Measurements from ENCODE around the gene IGSF23.

- TF ChIP-seq, protein P1, sequence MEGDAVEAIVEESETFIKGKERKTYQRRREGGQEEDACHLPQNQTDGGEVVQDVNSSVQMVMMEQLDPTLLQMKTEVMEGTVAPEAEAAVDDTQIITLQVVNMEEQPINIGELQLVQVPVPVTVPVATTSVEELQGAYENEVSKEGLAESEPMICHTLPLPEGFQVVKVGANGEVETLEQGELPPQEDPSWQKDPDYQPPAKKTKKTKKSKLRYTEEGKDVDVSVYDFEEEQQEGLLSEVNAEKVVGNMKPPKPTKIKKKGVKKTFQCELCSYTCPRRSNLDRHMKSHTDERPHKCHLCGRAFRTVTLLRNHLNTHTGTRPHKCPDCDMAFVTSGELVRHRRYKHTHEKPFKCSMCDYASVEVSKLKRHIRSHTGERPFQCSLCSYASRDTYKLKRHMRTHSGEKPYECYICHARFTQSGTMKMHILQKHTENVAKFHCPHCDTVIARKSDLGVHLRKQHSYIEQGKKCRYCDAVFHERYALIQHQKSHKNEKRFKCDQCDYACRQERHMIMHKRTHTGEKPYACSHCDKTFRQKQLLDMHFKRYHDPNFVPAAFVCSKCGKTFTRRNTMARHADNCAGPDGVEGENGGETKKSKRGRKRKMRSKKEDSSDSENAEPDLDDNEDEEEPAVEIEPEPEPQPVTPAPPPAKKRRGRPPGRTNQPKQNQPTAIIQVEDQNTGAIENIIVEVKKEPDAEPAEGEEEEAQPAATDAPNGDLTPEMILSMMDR (IDR thresholded peaks at IDR 0.05): no peak
- no peak for TF ChIP-seq EZH2 (IDR thresholded peaks at IDR 0.05; ENCODE audit: borderline replicate concordance, insufficient read depth, low read depth, low read length, poor library complexity, severe bottlenecking)
Measured at GRCh38 chr19:44598880-44599279, 14.5 kb upstream of the IGSF23 start.

Data from B cell (primary cell).